Measurements from ENCODE around the gene CCDC182. TPM values are rescaled to one million over a fixed set of nuclear protein-coding genes. Genes with fewer than 3 reads are reported as not detected.

The CCDC182 gene
- not detected for polyA plus RNA-seq (2013, experiment 1 of 2)
- not detected for polyA plus RNA-seq (2013, experiment 2 of 2)

- Histone ChIP-seq H3K4ac (ENCODE audit: low read depth in 1 of 2, low read length in 2 of 2) (no peak within 1 kb of the TSS), H4K8ac (ENCODE audit: low read length) (no peak within 1 kb of the TSS), H3K27ac (ENCODE audit: low read length, poor library complexity, severe bottlenecking) (no peak within 1 kb of the TSS), H3K14ac (ENCODE audit: low read length in 2 of 2) (no peak within 1 kb of the TSS), H3K4me2 (ENCODE audit: low read length, poor library complexity, severe bottlenecking) (no peak within 1 kb of the TSS), H3K36me3 (ENCODE audit: control insufficient read depth in 1 of 2, insufficient read depth in 2 of 2, low read depth in 1 of 2, low read length in 2 of 2) (no peaks in the 10 kb centered on the region), H2BK120ac (ENCODE audit: low read depth, low read length) (no peak within 1 kb of the TSS), H3K9me3 (ENCODE audit: control insufficient read depth, low read length) (peaks cover 3% of the 10 kb centered on the region), H2AK5ac (ENCODE audit: low read length, severe bottlenecking) (no peak within 1 kb of the TSS), H3K79me1 (replicated peaks; ENCODE audit: low read length, poor library complexity, severe bottlenecking) (no peaks in the 10 kb centered on the region), H3K27me3 (ENCODE audit: control insufficient read depth in 1 of 2, insufficient read depth in 1 of 2, low read length in 2 of 2) (peaks cover 70 to 86% of the 10 kb centered on the region in 2 experiments), H2BK12ac (ENCODE audit: low read length in 2 of 2) (no peak within 1 kb of the TSS), H2BK5ac (ENCODE audit: low read depth, low read length, poor library complexity, severe bottlenecking) (no peak within 1 kb of the TSS), H3K9ac (ENCODE audit: low read length) (no peak within 1 kb of the TSS), H3K4me1 (ENCODE audit: control insufficient read depth, insufficient read depth, low read depth, low read length) (no peaks in the 10 kb centered on the region), H4K91ac (ENCODE audit: low read length) (no peak within 1 kb of the TSS), H2AFZ (ENCODE audit: low read depth, low read length) (no peak within 1 kb of the TSS), H3K23ac (ENCODE audit: low read length in 2 of 2) (no peak within 1 kb of the TSS), H3K4me3 (ENCODE audit: insufficient read depth in 1 of 2, low read depth in 1 of 2, low read length in 2 of 2) (no peak within 1 kb of the TSS), H2BK15ac (ENCODE audit: low read depth, poor library complexity, severe bottlenecking) (no peak within 1 kb of the TSS), H3K18ac (ENCODE audit: low read depth in 1 of 2, low read length in 2 of 2) (no peak within 1 kb of the TSS)
- 92% methylated on average over 4 of the region's 4 CpGs for WGBS
- no peak for DNase-seq
These were observed at the start of gene CCDC182 for GRCh38 chr17:57745242-57745641. TSS of gene CCDC182 (minus strand) at chr17:57745299. CDS start at chr17:57745272, 27 bp downstream.

- Histone ChIP-seq H3K4ac (ENCODE audit: low read depth in 1 of 2, low read length in 2 of 2) (no peak overlapping the region), H2BK12ac (ENCODE audit: low read length in 2 of 2) (no peak overlapping the region), H3K14ac (ENCODE audit: low read length in 2 of 2) (no peak overlapping the region), H4K8ac (ENCODE audit: low read length) (no peak overlapping the region), H3K27ac (ENCODE audit: low read length, poor library complexity, severe bottlenecking) (no peak overlapping the region), H2AFZ (ENCODE audit: low read depth, low read length) (no peak overlapping the region), H4K91ac (ENCODE audit: low read length) (no peak overlapping the region), H3K18ac (ENCODE audit: low read depth in 1 of 2, low read length in 2 of 2) (no peak overlapping the region), H2BK120ac (ENCODE audit: low read depth, low read length) (no peak overlapping the region), H2BK15ac (ENCODE audit: low read depth, poor library complexity, severe bottlenecking) (no peak overlapping the region), H3K36me3 (ENCODE audit: control insufficient read depth in 1 of 2, insufficient read depth in 2 of 2, low read depth in 1 of 2, low read length in 2 of 2) (no peaks in the 10 kb centered on the region), H3K4me1 (ENCODE audit: control insufficient read depth, insufficient read depth, low read depth, low read length) (no peaks in the 10 kb centered on the region), H3K79me1 (replicated peaks; ENCODE audit: low read length, poor library complexity, severe bottlenecking) (no peaks in the 10 kb centered on the region), H3K4me2 (ENCODE audit: low read length, poor library complexity, severe bottlenecking) (no peak overlapping the region), H3K23ac (ENCODE audit: low read length in 2 of 2) (no peak overlapping the region), H3K9ac (ENCODE audit: low read length) (no peak overlapping the region), H2BK5ac (ENCODE audit: low read depth, low read length, poor library complexity, severe bottlenecking) (no peak overlapping the region), H3K4me3 (ENCODE audit: insufficient read depth in 1 of 2, low read depth in 1 of 2, low read length in 2 of 2) (no peak overlapping the region), H2AK5ac (ENCODE audit: low read length, severe bottlenecking) (no peak overlapping the region), H3K27me3 (ENCODE audit: control insufficient read depth in 1 of 2, insufficient read depth in 1 of 2, low read length in 2 of 2) (peaks cover 5 to 29% of the 10 kb centered on the region in 2 experiments), H3K9me3 (ENCODE audit: control insufficient read depth, low read length) (no peaks in the 10 kb centered on the region)
- no peak for DNase-seq
- 75% methylated on average over 1 of the region's 2 CpGs for WGBS
These were observed 49.7 kb upstream of the CCDC182 start for GRCh38 chr17:57794841-57795240.

- peaks cover 53 to 66% of the 10 kb centered on the region in 2 experiments for H3K27me3 ChIP-seq (ENCODE audit: control insufficient read depth in 1 of 2, insufficient read depth in 1 of 2, low read length in 2 of 2)
- H2BK12ac ChIP-seq (ENCODE audit: low read length in 2 of 2), result no peak overlapping the region
- no peak overlapping the region for H4K8ac ChIP-seq (ENCODE audit: low read length)
- H3K4me2 ChIP-seq (ENCODE audit: low read length, poor library complexity, severe bottlenecking), result no peak overlapping the region
- H4K91ac ChIP-seq (ENCODE audit: low read length), result no peak overlapping the region
- H3K4ac ChIP-seq (ENCODE audit: low read depth in 1 of 2, low read length in 2 of 2), result no peak overlapping the region
- no peak overlapping the region for H2BK5ac ChIP-seq (ENCODE audit: low read depth, low read length, poor library complexity, severe bottlenecking)
- no peak overlapping the region for H2AFZ ChIP-seq (ENCODE audit: low read depth, low read length)
- H2BK120ac ChIP-seq (ENCODE audit: low read depth, low read length), result no peak overlapping the region
- 82% methylated on average over 2 of the region's 4 CpGs for WGBS
- no peaks in the 10 kb centered on the region for H3K4me1 ChIP-seq (ENCODE audit: control insufficient read depth, insufficient read depth, low read depth, low read length)
- H3K9ac ChIP-seq (ENCODE audit: low read length), result no peak overlapping the region
- H3K27ac ChIP-seq (ENCODE audit: low read length, poor library complexity, severe bottlenecking), result no peak overlapping the region
- no peak overlapping the region for H3K23ac ChIP-seq (ENCODE audit: low read length in 2 of 2)
- H3K79me1 ChIP-seq (replicated peaks; ENCODE audit: low read length, poor library complexity, severe bottlenecking), result no peaks in the 10 kb centered on the region
- no peak overlapping the region for H3K18ac ChIP-seq (ENCODE audit: low read depth in 1 of 2, low read length in 2 of 2)
- H3K9me3 ChIP-seq (ENCODE audit: control insufficient read depth, low read length), result no peaks in the 10 kb centered on the region
- H3K4me3 ChIP-seq (ENCODE audit: insufficient read depth in 1 of 2, low read depth in 1 of 2, low read length in 2 of 2), result no peak overlapping the region
- no peak overlapping the region for H3K14ac ChIP-seq (ENCODE audit: low read length in 2 of 2)
- H2BK15ac ChIP-seq (ENCODE audit: low read depth, poor library complexity, severe bottlenecking), result no peak overlapping the region
- DNase-seq, result no peak
- H2AK5ac ChIP-seq (ENCODE audit: low read length, severe bottlenecking), result no peak overlapping the region
- H3K36me3 ChIP-seq (ENCODE audit: control insufficient read depth in 1 of 2, insufficient read depth in 2 of 2, low read depth in 1 of 2, low read length in 2 of 2), result no peaks in the 10 kb centered on the region
These were observed 43.6 kb upstream of the CCDC182 start for GRCh38 chr17:57788725-57789124.

DNA sequence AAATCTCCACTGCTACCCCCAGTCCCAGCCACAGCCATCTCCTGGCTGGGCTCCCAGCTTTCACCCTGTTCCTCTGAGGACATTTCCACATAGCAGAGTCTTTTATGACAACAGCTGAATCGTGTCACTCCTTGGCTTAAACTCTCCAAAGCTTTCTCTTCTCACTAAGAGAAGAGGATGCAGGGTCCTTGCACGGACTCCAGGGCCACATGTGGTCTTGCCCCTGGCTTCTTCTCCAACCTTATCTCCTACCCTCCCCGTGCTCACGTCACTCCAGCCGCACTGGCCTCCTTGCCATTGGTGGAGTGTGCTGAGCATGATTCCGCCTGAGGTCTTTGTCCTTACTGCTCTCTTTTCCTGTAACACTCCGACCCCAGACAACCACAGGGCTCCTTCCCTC lies 39.9 kb upstream of the CCDC182 start:
- Histone ChIP-seq H3K79me1 (replicated peaks; ENCODE audit: low read length, poor library complexity, severe bottlenecking) (no peaks in the 10 kb centered on the region), H2BK120ac (ENCODE audit: low read depth, low read length) (no peak overlapping the region), H3K18ac (ENCODE audit: low read depth in 1 of 2, low read length in 2 of 2) (no peak overlapping the region), H3K23ac (ENCODE audit: low read length in 2 of 2) (no peak overlapping the region), H3K4ac (ENCODE audit: low read depth in 1 of 2, low read length in 2 of 2) (no peak overlapping the region), H3K4me1 (ENCODE audit: control insufficient read depth, insufficient read depth, low read depth, low read length) (peaks cover 7% of the 10 kb centered on the region), H2BK15ac (ENCODE audit: low read depth, poor library complexity, severe bottlenecking) (no peak overlapping the region), H4K8ac (ENCODE audit: low read length) (no peak overlapping the region), H3K4me3 (ENCODE audit: insufficient read depth in 1 of 2, low read depth in 1 of 2, low read length in 2 of 2) (no peak overlapping the region), H3K14ac (ENCODE audit: low read length in 2 of 2) (no peak overlapping the region), H2BK5ac (ENCODE audit: low read depth, low read length, poor library complexity, severe bottlenecking) (no peak overlapping the region), H3K27ac (ENCODE audit: low read length, poor library complexity, severe bottlenecking) (no peak overlapping the region), H3K27me3 (ENCODE audit: control insufficient read depth in 1 of 2, insufficient read depth in 1 of 2, low read length in 2 of 2) (peaks cover 72 to 90% of the 10 kb centered on the region in 2 experiments), H3K9ac (ENCODE audit: low read length) (no peak overlapping the region), H2AFZ (ENCODE audit: low read depth, low read length) (no peak overlapping the region), H3K36me3 (ENCODE audit: control insufficient read depth in 1 of 2, insufficient read depth in 2 of 2, low read depth in 1 of 2, low read length in 2 of 2) (no peaks in the 10 kb centered on the region), H3K9me3 (ENCODE audit: control insufficient read depth, low read length) (no peaks in the 10 kb centered on the region), H2BK12ac (ENCODE audit: low read length in 2 of 2) (no peak overlapping the region), H4K91ac (ENCODE audit: low read length) (no peak overlapping the region), H3K4me2 (ENCODE audit: low read length, poor library complexity, severe bottlenecking) (no peak overlapping the region), H2AK5ac (ENCODE audit: low read length, severe bottlenecking) (no peak overlapping the region)
- WGBS, result 76% methylated on average over 7 of the region's 7 CpGs
- DNase-seq, result peak; percentile 17
